Common myeloid progenitor, CD34-positive (primary cell): Measurements from ENCODE around the gene TMUB1.

ENCODE experiments used
- CTCF ChIA-PET: fragments of 350-600 bp; sonication (Branson Sonifier 250); formaldehyde crosslinking; loops from one replicate; lab custom pipeline; 2021; ENCODE audit warnings: antibody characterized with exemption; lab: Charles Lee
- POLR2A ChIA-PET: fragments of 350-600 bp; sonication (Branson Sonifier 250); formaldehyde crosslinking; loops from one replicate; lab custom pipeline; 2021; ENCODE audit warnings: antibody characterized with exemption; lab: Charles Lee
- DNase-seq, 3 donors: peaks; one replicate each; pipeline versions ENCODE4 v3.0.0 to v3.0.0-alpha.2; 2013
- H3K27ac ChIP-seq, 2 experiments: 1 replicate in 1 of 2; 2 replicates in 1 of 2; pipeline ENCODE4 v1.7.0; 2013; ENCODE audit warnings: inconsistent platforms in 2 of 2, low read length in 2 of 2, mild to moderate bottlenecking in 2 of 2, low read depth in 1 of 2, moderate library complexity in 1 of 2; ENCODE audit not compliant: severe bottlenecking in 2 of 2, insufficient read depth in 1 of 2, poor library complexity in 1 of 2
- H3K27me3 ChIP-seq, 5 experiments: replicated peaks in 2 of 5; 1 replicate in 3 of 5; 2 replicates in 2 of 5; pipeline versions ENCODE4 v1.6.1 to v1.7.0; 2013; ENCODE audit warnings: low read length in 4 of 5, mild to moderate bottlenecking in 2 of 5, moderate library complexity in 2 of 5, inconsistent platforms in 1 of 5; ENCODE audit not compliant: insufficient read depth in 5 of 5, control insufficient read depth in 4 of 5
- H3K36me3 ChIP-seq, 4 experiments: 1 replicate in 2 of 4; 2 replicates in 2 of 4; pipeline versions ENCODE4 v1.6.1 to v1.7.0; 2013; ENCODE audit warnings: low read length in 3 of 4, control low read depth in 1 of 4, mild to moderate bottlenecking in 1 of 4; ENCODE audit not compliant: control insufficient read depth in 4 of 4, insufficient read depth in 4 of 4
- H3K4me1 ChIP-seq, 4 experiments: 1 replicate in 3 of 4; 2 replicates in 1 of 4; pipeline versions ENCODE4 v1.6.1 to v1.7.1; 2013; ENCODE audit warnings: low read length in 3 of 4, mild to moderate bottlenecking in 3 of 4, control low read depth in 1 of 4, inconsistent platforms in 1 of 4, moderate library complexity in 1 of 4; ENCODE audit not compliant: control insufficient read depth in 4 of 4, insufficient read depth in 4 of 4; ENCODE audit errors: control extremely low read depth in 1 of 4
- H3K4me3 ChIP-seq, 7 experiments: 1 replicate in 4 of 7; 2 replicates in 3 of 7; pipeline versions ENCODE4 v1.5.1 to v1.7.0; 2013; ENCODE audit warnings: mild to moderate bottlenecking in 7 of 7, low read length in 6 of 7, moderate library complexity in 6 of 7, inconsistent platforms in 2 of 7, low read depth in 2 of 7, control low read depth in 1 of 7; ENCODE audit not compliant: insufficient read depth in 4 of 7, control insufficient read depth in 1 of 7; ENCODE audit errors: extremely low read depth in 1 of 7
- H3K9me3 ChIP-seq, 5 experiments: 1 replicate in 4 of 5; 2 replicates in 1 of 5; pipeline versions ENCODE4 v1.6.1 to v1.7.1; 2013; ENCODE audit warnings: low read length in 4 of 5, mild to moderate bottlenecking in 2 of 5, inconsistent platforms in 1 of 5, low read depth in 1 of 5, moderate library complexity in 1 of 5; ENCODE audit not compliant: control insufficient read depth in 4 of 5, insufficient read depth in 2 of 5; ENCODE audit errors: control extremely low read depth in 1 of 5
- WGBS: methylation state at CpG from one replicate; pipeline ENCODE4 v1.1.5; 2013; ENCODE audit not compliant: insufficient coverage; 5-methylcytosine and 5-hydroxymethylcytosine counted together

Gene TMUB1

DNA sequence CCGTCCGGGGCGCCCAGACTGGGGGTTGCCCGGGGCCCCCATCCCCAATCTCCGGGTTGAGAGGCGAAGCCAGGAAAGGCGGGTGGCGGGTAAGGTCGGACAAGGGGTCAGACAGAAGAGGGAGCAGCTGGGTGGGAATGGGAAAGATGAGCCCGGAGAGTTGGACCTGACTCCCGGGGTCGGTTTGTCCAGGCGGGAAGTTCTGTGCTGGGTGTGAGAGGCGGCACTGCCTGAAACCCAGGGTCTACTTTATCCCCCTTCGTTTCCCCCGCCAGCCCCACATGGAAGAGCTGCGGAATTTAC, 23.2 kb downstream of the TMUB1 start:
- peaks cover 0 to 24% (median 15%) of the 10 kb centered on the region in 4 experiments for H3K36me3 ChIP-seq

DNA sequence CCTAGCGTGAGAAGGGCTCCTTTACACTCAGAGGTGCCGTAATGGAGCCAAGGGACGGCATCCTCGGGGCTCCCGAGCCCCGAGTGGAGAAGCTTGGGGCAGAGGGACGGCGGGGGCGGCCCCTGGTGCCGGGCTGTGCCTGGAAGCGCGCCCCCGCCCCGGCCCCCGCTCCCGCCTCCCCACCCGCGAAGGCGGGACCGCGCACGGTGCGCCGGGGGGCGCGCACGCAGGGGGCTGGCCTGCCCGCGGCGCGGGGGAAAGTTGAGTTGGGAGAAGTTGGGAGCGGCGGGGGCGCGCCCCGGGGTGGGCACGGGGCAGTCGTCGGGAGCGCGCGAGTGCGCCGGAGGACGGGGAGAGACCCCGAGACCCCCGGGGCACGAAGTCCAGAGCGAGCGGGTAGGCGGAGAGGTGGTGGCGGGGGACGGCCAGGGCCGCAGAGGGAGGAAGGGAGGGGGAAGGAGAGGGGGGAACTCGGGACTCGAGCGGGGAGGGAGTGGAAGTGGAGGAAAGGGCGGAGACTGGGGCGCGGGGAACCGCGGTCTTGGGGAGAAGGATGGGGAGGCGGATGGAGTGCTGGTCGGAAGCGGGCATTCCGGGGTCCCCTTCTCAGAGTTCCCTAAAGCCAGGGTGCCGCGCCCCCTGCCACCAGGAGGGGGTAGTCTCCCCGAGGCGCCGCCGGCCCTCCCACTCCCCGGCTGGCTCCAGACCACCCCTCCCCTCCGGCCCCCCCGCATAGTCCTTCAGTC, 23.8 kb downstream of the TMUB1 start, which contains the start of gene SLC4A2:
Gene SLC4A2, plus strand, starts transcription at position 223 of the 746 bp plus-strand sequence. CDS start 2,399 bp downstream, outside the sequence.
- 0% methylated on average over 57 of the region's 75 CpGs for WGBS

More for the DNA sequence above, 23.2 kb downstream of the TMUB1 start:
- Histone ChIP-seq H3K4me3 (peak overlapping the region; percentile 57 to 98 (median 82)), H3K4me1 (peaks cover 5 to 44% (median 37%) of the 10 kb centered on the region in 4 experiments), H3K27ac (peak overlapping the region in 1 of 2 experiments; percentile 66), H3K27me3 (no peaks in the 10 kb centered on the region), H3K9me3 (no peaks in the 10 kb centered on the region)
- ChIA-PET CTCF (interaction anchor here (0.8 to 7.2 kb wide), 7 partner anchors 16 to 51 kb away, joined by 3 to 64 read pairs (median 6); partner anchors contain the start of genes ABCB8 and TMUB1), POLR2A (interaction anchor here (1.3 kb wide), 1 partner anchor 50 kb away, joined by 3 read pairs; no protein-coding TSS in a partner anchor)
- WGBS: 3% methylated on average over 12 of the region's 17 CpGs
- no peak for DNase-seq

DNA sequence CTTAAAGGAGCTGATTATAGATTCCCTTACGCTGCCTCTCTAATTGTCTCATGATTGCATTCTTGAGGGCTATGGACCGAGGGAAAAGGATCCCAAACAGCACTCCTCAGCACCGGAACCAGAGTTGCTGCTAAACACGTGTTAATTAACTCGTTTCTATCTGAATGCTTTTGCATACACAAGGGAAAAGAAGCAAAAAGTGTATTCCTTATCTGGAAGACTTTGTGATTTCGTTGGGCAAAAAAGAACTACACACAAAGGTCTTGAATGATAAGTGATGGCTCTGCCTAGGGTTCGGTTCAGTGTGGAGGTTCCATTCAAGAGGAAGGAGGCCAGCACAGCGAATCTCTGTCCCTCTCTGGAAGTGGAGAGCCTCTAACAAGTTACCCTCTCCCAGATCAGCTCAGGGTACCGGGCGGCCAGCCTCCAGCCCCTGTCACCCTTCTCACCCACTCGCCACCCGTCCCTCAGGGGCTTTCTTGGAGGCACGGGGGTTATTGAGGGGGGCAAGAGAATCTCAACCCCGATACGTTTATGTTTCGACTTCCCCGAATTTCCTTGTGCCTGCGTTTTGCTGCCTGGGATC, 24.4 kb downstream of the TMUB1 start:
- H3K27ac ChIP-seq: peak overlapping the region in 1 of 2 experiments; percentile 90

More for the DNA sequence above, 23.8 kb downstream of the TMUB1 start, which contains the start of gene SLC4A2:
- peak within 1 kb of the TSS; percentile 50 to 90 for H3K27ac ChIP-seq
- H3K27me3 ChIP-seq: no peaks in the 10 kb centered on the region
- H3K9me3 ChIP-seq: no peaks in the 10 kb centered on the region
- peak within 1 kb of the TSS; percentile 57 to 98 (median 82) for H3K4me3 ChIP-seq
- peaks cover 0 to 19% (median 10%) of the 10 kb centered on the region in 4 experiments for H3K36me3 ChIP-seq
- peaks cover 5 to 44% (median 37%) of the 10 kb centered on the region in 4 experiments for H3K4me1 ChIP-seq
- DNase-seq: peak; percentile 68 to 71 (median 71)
- CTCF ChIA-PET: interaction anchor here (1.0 to 7.2 kb wide), 6 partner anchors 16 to 52 kb away, joined by 3 to 64 read pairs (median 6); partner anchors contain the start of genes ABCB8 and TMUB1
- POLR2A ChIA-PET: interaction anchor here (0.6 to 1.3 kb wide), 2 partner anchors 51 to 1274 kb away, joined by 3 read pairs; no protein-coding TSS in a partner anchor

DNA sequence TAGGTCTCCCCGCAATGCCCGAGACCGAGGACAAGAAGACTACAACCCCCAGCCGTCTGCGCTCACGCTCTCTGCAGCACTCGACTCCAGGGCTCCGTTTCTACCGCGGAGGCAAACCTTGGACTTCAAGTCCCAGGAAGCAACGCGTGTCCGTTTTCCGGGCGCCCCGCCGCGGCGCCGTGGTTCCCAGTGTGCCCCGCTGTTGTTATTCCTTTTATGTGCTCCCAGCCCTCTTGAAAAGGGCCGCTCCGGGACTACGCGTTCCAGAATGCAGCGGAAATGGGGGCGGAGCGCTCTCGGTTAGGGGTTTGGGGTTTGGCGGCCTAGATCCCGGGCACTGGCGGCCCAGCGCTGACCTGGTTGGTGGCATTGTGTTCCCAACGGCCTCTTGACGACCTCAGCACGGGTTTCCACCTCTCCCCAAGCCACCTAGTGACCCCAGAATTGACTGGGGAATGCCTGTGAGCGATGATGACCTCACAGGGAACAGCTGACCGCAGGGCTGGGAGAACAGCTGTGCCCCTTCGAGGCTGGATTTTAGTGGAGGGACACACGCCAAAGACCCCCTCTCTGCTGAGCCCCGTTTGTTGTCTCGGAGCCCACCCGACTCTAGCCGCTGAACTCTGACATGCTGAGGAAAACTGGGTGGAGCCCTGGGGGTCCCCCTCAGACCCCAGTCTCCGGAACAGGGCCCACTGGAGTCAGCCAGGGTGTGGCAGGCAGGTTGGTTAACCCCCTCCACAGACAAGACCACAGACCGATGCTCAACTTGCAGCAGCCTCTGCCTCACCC, 25.1 kb downstream of the TMUB1 start:
- no peaks in the 10 kb centered on the region for H3K27me3 ChIP-seq
- ChIA-PET CTCF (interaction anchor here (1.0 to 7.2 kb wide), 3 partner anchors 17 to 54 kb away, joined by 5 to 64 read pairs (median 5); partner anchors contain the start of gene ABCB8), POLR2A (interaction anchor here (0.7 to 1.1 kb wide), 2 partner anchors 18 to 30 kb away, joined by 3 to 4 read pairs; partner anchors contain the start of gene ABCB8)
- H3K4me1 ChIP-seq: peaks cover 5 to 47% (median 40%) of the 10 kb centered on the region in 4 experiments
- peak overlapping the region; percentile 50 to 90 for H3K27ac ChIP-seq
- peak overlapping the region; percentile 68 to 98 (median 82) for H3K4me3 ChIP-seq
- H3K9me3 ChIP-seq: no peaks in the 10 kb centered on the region
- peaks cover 0 to 10% (median 6%) of the 10 kb centered on the region in 4 experiments for H3K36me3 ChIP-seq
- 2% methylated on average over 41 of the region's 46 CpGs for WGBS
- DNase-seq: peak; percentile 99 to 100 (median 99)

More for the DNA sequence above, 24.4 kb downstream of the TMUB1 start:
- Histone ChIP-seq H3K9me3 (no peaks in the 10 kb centered on the region), H3K4me3 (peak overlapping the region; percentile 57 to 98 (median 82)), H3K36me3 (peaks cover 0 to 14% (median 10%) of the 10 kb centered on the region in 4 experiments), H3K4me1 (peaks cover 5 to 44% (median 37%) of the 10 kb centered on the region in 4 experiments), H3K27me3 (no peaks in the 10 kb centered on the region)
- WGBS: 0% methylated on average over 10 of the region's 18 CpGs
- ChIA-PET CTCF (interaction anchor here (1.0 to 7.2 kb wide), 3 partner anchors 17 to 53 kb away, joined by 5 to 64 read pairs (median 5); partner anchors contain the start of gene ABCB8), POLR2A (interaction anchor here (0.6 to 1.1 kb wide), 2 partner anchors 19 to 1275 kb away, joined by 3 to 4 read pairs; no protein-coding TSS in a partner anchor)
- no peak for DNase-seq

DNA sequence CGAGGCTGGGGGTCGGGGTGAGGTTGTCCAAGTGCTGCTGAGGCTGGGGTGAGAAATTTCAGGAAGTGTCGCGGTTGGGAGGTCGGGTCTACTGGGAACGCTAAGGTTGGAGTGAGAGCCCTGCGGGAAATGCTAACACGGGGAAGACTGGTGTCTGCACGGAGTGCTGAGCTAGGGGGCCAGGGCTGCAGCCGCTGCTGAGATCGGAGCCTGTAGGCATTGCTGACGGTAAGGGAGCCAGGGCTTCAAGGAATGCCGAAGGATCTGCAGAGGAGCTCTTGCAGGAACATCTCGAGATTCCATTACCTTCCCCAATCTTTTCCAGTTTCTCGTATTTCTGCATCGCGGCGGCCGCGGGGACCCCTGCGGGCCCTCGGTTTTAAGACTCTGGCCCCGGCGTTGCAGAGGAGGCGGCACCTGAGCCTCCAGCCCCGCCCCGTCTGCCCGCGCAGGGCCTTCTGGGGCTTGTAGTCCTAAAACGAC, 25.7 kb downstream of the TMUB1 start, which contains the start of gene CDK5:
Gene CDK5, minus strand, starts transcription at position 392 of the 483 bp plus-strand sequence. Its CDS starts 49 bp downstream, at position 343.
- WGBS: 0% methylated on average over 28 of the region's 30 CpGs
- DNase-seq: no peak
- H3K9me3 ChIP-seq: no peaks in the 10 kb centered on the region
- H3K27me3 ChIP-seq: no peaks in the 10 kb centered on the region
- H3K36me3 ChIP-seq: peaks cover 0 to 8% (median 5%) of the 10 kb centered on the region in 4 experiments
- H3K27ac ChIP-seq: peak within 1 kb of the TSS; percentile 50 to 90
- ChIA-PET CTCF (interaction anchor here (7.2 kb wide), 1 partner anchor 18 kb away, joined by 64 read pairs; no protein-coding TSS in a partner anchor), POLR2A (interaction anchor here (1.1 kb wide), 1 partner anchor 18 kb away, joined by 4 read pairs; no protein-coding TSS in a partner anchor)
- peaks cover 5 to 54% (median 45%) of the 10 kb centered on the region in 4 experiments for H3K4me1 ChIP-seq
- peak within 1 kb of the TSS; percentile 75 to 98 (median 82) for H3K4me3 ChIP-seq
